KBM-7 (cell line): ENCODE measurements around the gene SH2D1B.

ENCODE experiments used
- DNase-seq: peaks from one replicate; pipeline ENCODE4 v3.0.0-alpha.2; 2015
- in situ Hi-C: fragments of 300-500 bp; cut with MboI; formaldehyde crosslinking; loops from 2 replicates; pipeline ENCODE4 v1.14.3; 2020; ENCODE audit warnings: low sequenced_read_pairs, low pct_unique_long_range_greater_than_20kb, mixed read lengths

Gene SH2D1B

DNA sequence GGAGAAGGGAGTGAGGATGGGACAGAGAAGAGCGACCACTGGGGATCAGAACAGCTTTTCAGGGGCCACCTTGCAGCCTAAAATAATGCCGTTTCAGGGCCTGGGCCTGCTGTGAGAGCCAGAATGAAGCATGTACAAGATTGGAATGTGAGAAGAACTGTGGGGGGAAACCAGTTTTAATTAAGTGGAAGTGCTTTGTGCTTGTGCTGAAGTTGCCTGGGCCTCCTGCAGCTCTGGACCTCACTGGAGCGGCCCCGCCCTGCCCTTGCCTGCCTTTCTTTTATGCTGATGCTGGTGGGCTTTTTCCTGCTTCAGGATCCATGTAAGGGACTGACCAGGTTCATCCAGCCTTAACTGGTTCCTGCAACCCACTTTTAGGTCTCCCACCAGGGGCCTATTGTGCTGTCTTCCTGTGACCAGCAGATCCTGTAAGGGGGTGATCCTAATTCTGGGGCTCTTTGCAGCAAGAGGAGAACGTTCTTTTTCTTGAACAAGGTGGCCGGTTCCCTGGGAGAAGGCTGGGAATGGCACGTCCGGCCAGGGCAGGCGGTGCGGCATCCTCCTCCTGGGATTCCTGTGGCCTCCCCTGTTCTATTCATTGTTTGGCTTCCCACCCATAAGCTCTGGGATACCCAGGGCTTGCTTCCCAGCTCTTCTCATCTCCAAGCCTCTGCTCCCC, 27.2 kb downstream of the SH2D1B start:
- in situ Hi-C loops, result no loop called here
- DNase-seq, result no peak

DNA sequence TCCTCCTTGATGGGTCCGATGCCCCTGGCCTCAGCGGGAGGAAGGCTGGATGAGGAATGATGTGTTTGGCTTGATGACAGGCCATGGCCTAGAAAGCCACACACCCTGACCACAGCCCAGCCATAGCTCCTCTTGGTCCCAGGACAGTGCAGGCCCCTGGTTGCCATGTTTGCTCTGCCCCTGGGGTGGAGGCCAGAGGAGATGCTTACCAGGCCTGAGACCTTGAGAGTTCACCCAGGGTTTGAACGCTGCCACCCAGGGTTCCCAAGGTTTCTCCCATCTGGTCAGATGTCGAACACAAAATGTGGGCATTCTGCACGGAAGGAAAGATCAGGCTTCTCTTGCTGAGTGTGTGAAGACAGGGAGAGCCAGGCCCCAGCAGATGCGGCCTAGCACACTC, 27.8 kb downstream of the SH2D1B start:
- in situ Hi-C loops, result no loop called here
- no peak for DNase-seq

DNA sequence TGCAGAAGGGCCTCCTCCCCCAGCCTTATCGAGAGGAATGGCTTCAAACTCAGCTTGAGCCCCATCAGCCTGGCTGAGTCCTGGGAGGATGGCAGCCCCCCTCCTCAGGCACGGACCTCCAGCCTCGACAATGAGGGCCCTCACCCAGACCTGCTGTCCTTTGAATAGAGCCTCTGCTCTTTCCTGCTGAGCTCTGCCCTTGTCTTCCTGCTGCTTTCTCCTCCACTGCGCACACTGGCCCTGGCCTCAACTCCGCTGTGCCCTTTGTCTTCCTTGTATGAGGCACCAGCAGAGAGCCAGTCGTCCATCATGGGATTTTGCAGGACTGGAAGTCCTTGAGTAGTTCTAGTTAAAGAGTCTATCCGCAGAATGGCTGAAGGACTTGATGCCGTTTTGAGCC, 28.4 kb downstream of the SH2D1B start:
- DNase-seq, result no peak
- in situ Hi-C loops, result no loop called here

DNA sequence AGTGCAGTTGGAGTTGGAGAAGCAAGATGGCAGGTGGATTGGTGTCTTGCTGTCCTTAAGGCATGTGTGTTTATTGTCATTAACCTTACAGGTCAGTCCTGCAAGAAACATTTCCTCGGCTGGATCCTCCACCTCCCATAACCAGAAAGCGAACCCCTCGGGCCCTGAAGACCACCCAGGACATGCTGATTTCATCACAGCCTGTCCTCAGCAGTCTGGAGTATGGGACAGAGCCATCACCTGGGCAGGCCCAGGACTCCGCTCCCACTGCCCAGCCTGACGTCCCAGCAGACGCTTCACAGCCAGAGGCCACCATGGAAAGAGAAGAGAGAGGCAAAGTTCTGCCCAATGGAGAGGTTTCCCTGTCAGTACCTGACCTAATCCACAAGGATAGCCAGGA, 28.8 kb downstream of the SH2D1B start:
- in situ Hi-C loops, result no loop called here
- no peak for DNase-seq

DNA sequence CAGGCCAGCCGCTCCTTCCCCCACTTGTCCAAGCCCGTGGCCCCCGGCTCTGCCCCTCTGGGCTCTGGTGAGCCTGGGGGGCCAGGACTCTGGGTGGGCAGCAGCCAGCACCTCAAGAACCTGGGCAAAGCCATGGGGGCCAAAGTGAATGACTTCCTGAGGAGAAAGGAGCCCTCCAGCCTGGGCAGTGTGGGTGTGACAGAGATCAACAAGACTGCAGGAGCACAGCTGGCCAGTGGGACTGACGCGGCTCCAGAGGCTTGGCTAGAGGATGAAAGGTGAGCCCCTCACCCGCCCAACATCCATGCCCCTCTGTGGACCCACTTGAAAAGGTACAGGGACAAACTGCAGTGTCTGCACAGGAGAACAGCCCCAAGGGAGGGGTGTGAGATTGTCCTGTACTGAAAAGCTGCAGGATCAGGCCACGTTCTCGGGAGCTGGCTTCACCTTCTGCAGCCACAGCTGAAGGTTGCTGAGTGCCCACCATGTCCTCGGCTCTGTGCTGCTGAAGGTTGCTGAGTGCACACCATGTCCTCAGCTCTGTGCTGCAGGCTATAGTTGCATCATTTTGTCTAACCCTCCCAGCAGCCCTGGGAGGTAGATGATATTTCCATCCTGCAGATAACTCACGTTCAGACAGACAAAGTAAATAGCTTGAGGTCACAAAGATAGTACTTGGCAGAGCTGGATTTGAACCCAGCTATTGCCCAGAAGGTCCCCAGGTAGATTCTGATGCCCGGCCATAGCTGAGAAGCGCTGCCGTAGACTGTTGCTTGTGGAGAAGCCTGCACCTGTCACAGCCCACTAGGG, 29.8 kb downstream of the SH2D1B start:
- in situ Hi-C loops, result no loop called here
- DNase-seq, result no peak

DNA sequence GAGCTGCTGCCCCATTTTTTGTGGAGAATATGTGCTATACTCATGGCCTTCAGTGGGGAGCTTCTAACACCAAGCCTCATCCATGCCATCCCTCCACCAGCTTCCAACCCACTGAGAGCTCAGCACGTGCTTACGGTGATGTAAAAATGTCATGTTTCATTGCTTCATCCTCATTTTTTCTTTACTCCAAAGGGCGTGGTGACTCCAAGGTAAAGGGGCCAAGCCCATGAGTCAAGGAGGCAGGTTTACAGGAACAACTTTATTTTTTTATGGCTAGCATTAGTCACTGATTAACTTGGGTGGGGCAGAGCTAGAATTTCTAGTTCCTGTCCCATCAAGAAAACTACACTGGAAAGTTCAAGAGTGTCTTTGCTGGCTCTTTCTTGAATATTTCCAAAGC, 30.6 kb downstream of the SH2D1B start, which contains the start of gene C1orf226:
TSS of gene C1orf226 (plus strand) at position 346 of the 400 bp plus-strand sequence. CDS start 174 bp downstream, outside the sequence.
- in situ Hi-C loops, result no loop called here
- DNase-seq, result no peak

DNA sequence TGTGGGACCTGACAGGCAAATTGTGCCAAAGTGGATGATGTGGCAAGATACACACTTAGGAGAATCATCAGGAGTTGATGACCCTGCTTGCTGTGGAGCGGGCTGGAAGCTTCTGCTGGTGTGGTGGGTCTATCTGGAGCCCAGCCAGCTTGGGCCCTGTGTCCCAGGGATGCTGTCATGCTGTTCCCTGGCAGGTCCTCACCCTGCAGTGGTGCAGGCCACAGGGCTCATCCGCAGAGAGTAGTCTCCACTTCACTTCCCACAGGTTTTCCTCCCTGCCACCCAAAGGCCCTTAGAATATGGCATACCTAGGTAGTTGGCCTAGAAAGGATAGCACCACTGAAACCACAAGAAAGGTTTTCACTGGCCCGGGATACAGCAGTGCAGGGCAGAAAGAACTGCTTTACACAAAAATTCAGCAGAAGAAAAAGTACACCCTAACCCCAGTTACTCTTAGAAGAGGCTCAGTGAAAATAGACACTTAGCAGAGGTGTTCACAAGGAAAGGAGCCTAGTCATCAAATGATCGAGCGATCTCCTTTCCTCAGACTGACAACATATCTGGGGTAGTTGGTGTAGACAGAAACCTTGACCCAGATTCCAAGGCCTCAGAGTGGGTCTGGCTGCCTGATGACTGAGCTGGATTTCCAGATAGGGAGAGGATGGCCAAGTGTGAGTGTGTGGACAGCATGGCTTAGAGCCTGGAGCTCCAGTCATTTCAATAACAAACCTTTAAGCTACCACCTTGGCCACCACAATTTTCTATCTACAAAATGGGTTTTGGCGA, 31.7 kb downstream of the SH2D1B start:
- in situ Hi-C loops, result no loop called here
- no peak for DNase-seq

DNA sequence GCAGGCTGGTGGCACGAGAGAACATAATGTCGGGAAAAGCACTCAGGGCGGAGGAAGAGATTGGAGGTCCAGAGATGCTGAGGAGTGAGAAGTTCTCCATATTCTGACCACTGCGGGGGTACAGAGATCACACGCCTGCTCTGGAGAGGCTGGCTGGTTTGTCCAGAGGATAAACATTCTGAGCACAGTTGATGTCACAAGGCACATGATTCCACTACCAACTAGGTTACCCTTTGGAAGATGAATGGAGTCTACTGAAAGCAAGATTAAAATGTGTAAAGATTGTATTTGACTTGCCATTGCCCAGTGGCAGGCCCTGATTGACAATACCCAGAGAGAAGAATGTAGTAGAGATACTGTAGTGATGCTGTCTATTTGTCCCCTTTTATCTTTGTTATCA, 35.2 kb downstream of the SH2D1B start, which contains the start of gene SPATA46:
TSS of gene SPATA46 (minus strand) at position 164 of the 400 bp plus-strand sequence. CDS start at position 100, 64 bp downstream.
- DNase-seq, result no peak
- in situ Hi-C loops, result no loop called here

DNA sequence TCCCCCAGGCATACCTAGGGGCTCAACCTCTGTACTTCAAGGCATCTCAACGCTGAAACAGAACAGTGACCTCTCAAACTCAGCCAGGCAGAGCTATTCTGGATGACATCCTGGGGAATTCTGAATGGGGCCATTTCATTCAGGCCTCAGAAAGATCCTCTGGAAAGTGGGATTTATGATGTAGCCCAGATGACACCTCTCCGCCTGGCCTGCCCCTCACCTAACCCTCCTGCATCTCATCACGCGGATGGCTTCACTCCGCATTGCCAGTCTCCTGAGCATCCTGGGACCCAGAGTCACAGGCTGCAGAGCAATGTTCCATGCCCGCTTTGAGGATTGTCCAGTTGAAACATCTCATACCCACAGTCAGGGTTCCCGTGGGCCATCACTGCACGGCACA, 36.5 kb downstream of the SH2D1B start:
- DNase-seq, result no peak
- in situ Hi-C loops, result no loop called here

DNA sequence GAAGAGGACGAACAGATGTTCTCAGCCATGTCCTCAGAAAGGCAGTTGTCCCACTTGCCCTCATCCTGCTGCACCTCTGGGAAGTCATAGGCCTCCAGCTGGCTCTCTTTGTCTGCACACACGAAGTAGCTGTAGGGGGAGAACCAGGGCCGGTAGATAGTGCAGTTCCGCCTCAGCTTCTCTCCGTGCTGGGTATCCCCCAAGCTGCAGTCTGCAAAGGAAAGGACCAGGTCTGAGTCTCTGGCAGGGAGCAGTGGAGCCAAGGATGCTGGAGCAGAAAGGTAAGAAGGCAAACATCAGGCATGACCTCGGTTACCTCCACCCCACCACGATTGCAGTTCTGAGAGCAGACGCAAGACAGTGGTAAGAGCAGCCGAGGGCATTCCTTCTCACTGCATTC, 37.5 kb downstream of the SH2D1B start:
- in situ Hi-C loops, result no loop called here

DNA sequence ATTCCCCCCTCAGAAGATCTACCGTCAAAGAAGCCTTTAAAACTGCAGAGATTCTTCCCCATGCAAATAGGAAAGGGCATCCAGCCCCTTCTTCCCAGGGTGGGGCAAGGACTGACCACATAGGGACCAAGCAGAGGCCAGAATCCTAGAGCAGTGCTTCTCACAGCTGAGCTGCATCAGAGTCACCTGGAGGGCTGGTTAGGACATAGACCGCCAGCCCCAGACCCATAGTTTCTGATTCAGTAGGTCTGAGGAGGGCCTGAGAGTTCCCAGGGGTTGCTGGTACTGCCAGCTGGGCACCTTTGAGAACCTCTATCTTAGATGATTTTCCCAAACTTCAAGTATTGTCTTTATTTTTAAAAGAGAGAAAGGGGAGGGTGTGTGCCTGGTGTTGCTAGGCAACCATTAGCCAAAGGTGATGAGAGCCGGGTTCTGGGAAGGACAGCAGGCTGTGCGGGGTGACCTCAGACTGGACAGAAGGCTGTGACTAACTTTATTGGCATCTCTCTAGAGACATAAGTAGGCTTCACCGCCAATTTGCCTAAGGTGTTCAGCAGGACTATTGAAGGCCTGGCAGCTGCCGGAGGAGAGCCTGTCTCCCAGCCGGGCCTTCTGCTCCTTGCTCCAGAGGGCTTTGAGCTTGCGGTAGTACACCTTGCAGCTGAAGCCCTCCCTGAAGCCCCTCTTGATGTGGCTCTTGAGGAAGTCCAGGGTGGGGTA, 38.2 kb downstream of the SH2D1B start:
- no peak for DNase-seq
- in situ Hi-C loops, result no loop called here

More for the DNA sequence above, 37.5 kb downstream of the SH2D1B start:
- no peak for DNase-seq

DNA sequence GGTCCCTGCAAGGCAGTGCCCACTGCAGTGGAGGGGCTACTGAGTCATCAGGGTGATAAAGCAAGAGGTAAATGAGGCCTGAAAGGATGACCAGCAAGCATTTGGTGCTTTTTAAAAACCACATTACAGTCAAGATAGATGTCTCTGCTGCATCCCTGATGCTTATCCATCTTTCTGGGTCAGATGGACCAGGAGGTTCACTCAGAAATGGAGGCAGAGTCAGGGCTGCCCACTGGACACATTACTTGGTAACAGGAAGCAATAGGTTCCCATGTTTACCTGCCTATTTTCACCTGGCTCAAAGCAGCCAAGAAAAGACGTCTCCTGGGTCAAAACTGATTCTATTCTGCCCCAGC, 38.9 kb downstream of the SH2D1B start:
- in situ Hi-C loops, result no loop called here
- DNase-seq, result no peak

DNA sequence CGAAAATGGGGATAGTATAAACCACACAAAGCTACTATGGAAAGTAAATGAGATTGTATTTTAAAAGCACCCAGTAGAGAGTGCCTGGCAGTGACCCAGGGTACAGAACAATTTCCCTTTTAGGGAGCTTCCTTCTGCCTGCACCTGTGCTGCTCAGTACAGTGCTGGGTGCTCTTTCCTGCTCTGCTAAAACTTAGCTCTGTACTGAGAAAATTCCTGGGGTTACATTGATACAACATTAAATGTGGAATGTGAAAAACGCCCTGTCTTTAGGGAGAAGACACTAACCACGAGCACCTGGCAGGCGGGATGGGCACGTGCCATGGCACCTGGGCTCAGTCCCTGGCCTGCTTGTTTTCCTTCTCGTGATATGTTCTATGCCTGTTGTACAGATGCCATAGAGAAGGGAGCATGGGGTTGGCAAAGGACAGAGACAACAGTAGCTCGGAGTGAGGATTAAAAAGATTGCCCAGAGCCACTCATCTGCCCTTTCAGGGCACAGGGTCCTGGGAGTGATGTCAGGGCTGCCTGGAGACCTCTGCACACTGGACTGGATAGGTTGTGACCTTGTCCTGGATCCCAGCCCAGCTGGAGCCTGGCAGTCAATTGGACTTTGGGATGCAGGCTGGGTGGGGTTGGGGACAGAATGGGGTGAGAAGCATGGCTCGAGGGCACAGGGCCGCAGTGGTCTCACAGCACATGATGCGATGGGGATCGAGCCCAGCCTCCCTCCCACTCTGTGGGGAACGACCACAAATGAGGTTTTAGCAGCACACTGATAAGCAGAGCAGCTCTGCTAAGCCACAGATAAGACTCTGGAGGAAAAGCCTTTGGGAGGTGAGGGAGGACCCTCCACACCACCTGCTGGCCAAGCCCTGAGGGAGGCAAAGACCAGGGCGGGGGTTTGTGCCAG, 39.5 kb downstream of the SH2D1B start:
- in situ Hi-C loops, result no loop called here
- DNase-seq, result no peak

DNA sequence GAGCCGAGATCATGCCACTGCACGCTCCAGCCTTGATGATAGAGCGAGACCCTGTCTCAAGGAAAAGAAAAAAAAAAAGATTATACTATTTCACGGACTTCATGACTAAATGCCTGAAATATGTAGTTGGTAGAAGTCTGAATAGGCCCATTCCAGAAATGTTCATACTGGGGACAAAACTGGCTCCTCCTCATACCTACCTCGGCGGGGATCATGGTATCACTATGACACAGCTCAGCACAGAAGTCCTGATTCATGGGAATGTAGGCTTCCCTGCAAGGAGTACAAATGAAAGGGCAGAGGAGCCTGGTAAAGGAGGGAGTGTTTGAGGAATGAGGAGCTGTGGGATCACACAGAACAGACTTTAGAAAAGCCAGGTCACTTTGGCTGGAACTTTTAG, 40.3 kb downstream of the SH2D1B start:
- no peak for DNase-seq
- in situ Hi-C loops, result no loop called here

DNA sequence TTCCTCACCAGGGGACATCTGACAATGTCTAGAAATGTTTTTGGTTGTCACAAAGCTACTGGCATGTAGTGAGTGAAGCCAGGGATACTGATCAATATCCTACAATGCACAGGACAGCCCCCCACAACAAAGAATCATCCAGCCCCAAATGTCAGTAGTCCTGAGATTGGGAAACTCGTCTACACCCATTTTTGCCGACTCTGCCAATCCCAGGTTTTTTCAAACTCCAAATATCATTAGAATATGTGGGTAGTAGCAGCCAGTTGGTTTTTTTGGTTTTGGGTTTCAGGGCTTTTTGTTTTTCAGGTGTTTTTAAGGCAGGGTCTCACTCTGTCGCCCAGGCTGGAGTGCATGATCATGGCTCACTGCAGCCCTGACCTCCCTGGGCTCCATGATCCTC, 41.2 kb downstream of the SH2D1B start:
- DNase-seq, result no peak
- in situ Hi-C loops, result no loop called here

DNA sequence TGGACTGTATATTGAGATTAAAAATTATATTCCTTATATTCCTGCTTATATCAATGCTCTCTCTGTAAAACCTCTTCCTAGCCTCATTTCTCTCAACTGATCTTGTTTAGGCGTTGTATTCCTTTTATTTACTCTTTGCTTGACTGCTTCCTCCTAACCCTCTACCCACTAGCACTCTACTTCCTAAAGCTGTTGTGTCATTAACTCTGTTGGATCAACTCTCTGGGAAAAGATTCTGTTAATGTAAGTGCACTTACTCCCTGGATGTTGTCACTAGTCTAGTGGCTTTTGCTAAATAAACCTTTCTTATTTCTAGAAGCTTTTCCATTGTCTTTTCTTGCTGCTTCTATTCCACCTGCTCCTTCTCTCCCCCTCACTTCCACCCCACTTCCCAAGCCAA, 41.8 kb downstream of the SH2D1B start:
- in situ Hi-C loops, result no loop called here

DNA sequence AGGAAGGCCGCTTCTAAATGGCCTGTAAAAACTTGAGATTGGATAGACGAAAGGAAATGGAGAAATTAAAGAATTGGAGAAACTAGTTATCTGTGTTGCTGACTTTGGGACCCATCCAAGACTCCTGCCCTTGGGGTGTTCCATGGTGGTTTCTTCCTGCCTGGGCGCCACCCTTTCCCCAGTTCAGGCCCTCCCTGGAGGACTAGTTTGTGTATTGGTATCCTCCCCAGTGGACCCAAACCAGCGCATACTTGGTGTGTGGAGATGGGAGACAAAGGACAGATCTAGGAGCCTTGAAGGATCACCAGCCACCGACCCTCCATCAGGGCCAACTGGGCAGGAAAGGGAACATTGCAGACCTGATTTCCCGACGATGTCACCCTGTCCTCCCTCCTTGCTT, 42.4 kb downstream of the SH2D1B start:
- in situ Hi-C loops, result no loop called here

More for the DNA sequence above, 41.8 kb downstream of the SH2D1B start:
- DNase-seq, result no peak

DNA sequence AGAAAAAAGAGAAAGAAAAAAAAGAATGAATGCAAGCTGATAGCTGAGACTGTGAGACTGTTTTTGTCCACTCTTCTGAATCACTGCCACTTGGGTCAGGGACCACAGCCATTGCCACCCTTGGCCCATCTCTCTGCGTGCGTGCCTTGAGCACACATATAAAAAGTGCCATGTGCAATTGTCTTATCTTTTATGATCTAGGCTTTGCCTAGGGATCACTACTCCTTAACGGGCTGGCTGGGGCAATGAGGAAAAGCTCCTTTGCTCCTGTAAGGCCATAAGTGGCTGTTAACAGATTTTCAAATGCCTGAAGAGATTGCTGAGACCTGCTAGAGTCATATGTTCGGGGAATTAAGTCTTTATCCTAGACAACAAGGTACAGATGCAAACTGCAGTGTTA, 43.5 kb downstream of the SH2D1B start:
- in situ Hi-C loops, result no loop called here
- no peak for DNase-seq

More for the DNA sequence above, 42.4 kb downstream of the SH2D1B start:
- no peak for DNase-seq
